WTC11 (cell line): ENCODE measurements around the gene MYCBP2. TPM values are rescaled to one million over a fixed set of nuclear protein-coding genes. Genes with fewer than 3 reads are reported as not detected.

Source experiments
- ATAC-seq: fragments of 200-7000 bp; cut with Tn5 transposase; 2 replicates; pipeline ENCODE4 v1.10.0; 2021; ENCODE audit warnings: mild to moderate bottlenecking, moderate library complexity
- CTCF ChIA-PET: fragments of 300-600 bp; sonication (Branson Sonifier 250); formaldehyde crosslinking; loops from one replicate; lab custom pipeline; 2021; ENCODE audit warnings: antibody characterized with exemption; lab: Charles Lee
- POLR2A ChIA-PET: fragments of 350-600 bp; sonication (Branson Sonifier 250); formaldehyde crosslinking; loops from one replicate; lab custom pipeline; 2021; ENCODE audit warnings: antibody characterized with exemption; lab: Charles Lee
- DNase-seq: peaks from one replicate; pipeline ENCODE4 v3.0.0; 2021; ENCODE audit warnings: low spot score
- H3K27ac Mint-ChIP-seq: 2 replicates; pipeline ENCODE4 v1.8.0; 2021; ENCODE audit warnings: mixed read lengths
- H3K27me3 Mint-ChIP-seq: 2 replicates; pipeline ENCODE4 v1.8.0; 2021; ENCODE audit warnings: low read depth, mild to moderate bottlenecking, moderate library complexity, mixed read lengths
- H3K36me3 Mint-ChIP-seq: 2 replicates; pipeline ENCODE4 v1.8.0; 2021; ENCODE audit warnings: mixed read lengths
- H3K4me1 Mint-ChIP-seq: 2 replicates; pipeline ENCODE4 v1.8.0; 2022; ENCODE audit warnings: mixed read lengths
- H3K4me3 Mint-ChIP-seq: 2 replicates; pipeline ENCODE4 v1.8.0; 2021; ENCODE audit warnings: mild to moderate bottlenecking, moderate library complexity, mixed read lengths
- H3K9me3 Mint-ChIP-seq: 2 replicates; pipeline ENCODE4 v1.8.0; 2021; ENCODE audit warnings: mixed read lengths
- ARID4B ChIP-seq: sonication (generic); formaldehyde crosslinking; IDR thresholded peaks from 2 replicates; pipeline ENCODE4 v1.8.0; 2023; ENCODE audit warnings: missing genetic modification reagents, mild to moderate bottlenecking, borderline replicate concordance
- ATF1 ChIP-seq: sonication (generic); formaldehyde crosslinking; IDR thresholded peaks from 2 replicates; pipeline ENCODE4 v1.8.1; 2023; ENCODE audit warnings: mild to moderate bottlenecking, moderate library complexity, missing genetic modification reagents
- ATF2 ChIP-seq: sonication (generic); formaldehyde crosslinking; IDR thresholded peaks from 2 replicates; pipeline ENCODE4 v1.8.1; 2022; ENCODE audit warnings: low read depth, missing genetic modification reagents, borderline replicate concordance
- ATF3 ChIP-seq: sonication (generic); formaldehyde crosslinking; conservative IDR thresholded peaks from 2 replicates; pipeline ENCODE4 v1.8.1; 2022; ENCODE audit warnings: mild to moderate bottlenecking, missing genetic modification reagents
- CDX4 ChIP-seq: fragments of 250-450 bp; sonication (Bioruptor Pico); IDR thresholded peaks from 2 replicates; pipeline ENCODE4 v1.9.0; 2021; ENCODE audit warnings: moderate library complexity, mild to moderate bottlenecking, inconsistent platforms, borderline replicate concordance
- CREM ChIP-seq: sonication (generic); formaldehyde crosslinking; IDR thresholded peaks from 2 replicates; pipeline ENCODE4 v1.8.1; 2022; ENCODE audit warnings: mild to moderate bottlenecking, missing genetic modification reagents, moderate library complexity
- ESRRA ChIP-seq: sonication (generic); formaldehyde crosslinking; IDR thresholded peaks from 2 replicates; pipeline ENCODE4 v1.8.1; 2022; ENCODE audit warnings: mild to moderate bottlenecking, missing genetic modification reagents, borderline replicate concordance
- FOXJ3 ChIP-seq: sonication (generic); formaldehyde crosslinking; IDR thresholded peaks from 2 replicates; pipeline ENCODE4 v1.9.0; 2021; ENCODE audit warnings: missing genetic modification reagents, mild to moderate bottlenecking, borderline replicate concordance
- GABPB1 ChIP-seq: sonication (generic); formaldehyde crosslinking; IDR thresholded peaks from 2 replicates; pipeline ENCODE4 v1.8.1; 2023; ENCODE audit warnings: mild to moderate bottlenecking, missing genetic modification reagents
- HMGA2 ChIP-seq: fragments of 250-450 bp; sonication (Bioruptor Pico); IDR thresholded peaks from 2 replicates; pipeline ENCODE4 v1.4.0; 2021; ENCODE audit warnings: mild to moderate bottlenecking, moderate library complexity
- MAX ChIP-seq: sonication (generic); formaldehyde crosslinking; IDR thresholded peaks from 2 replicates; pipeline ENCODE4 v1.8.0; 2022; ENCODE audit warnings: mild to moderate bottlenecking, missing genetic modification reagents
- MLX ChIP-seq: sonication (generic); formaldehyde crosslinking; IDR thresholded peaks from 2 replicates; pipeline ENCODE4 v1.8.1; 2023; ENCODE audit warnings: mild to moderate bottlenecking, missing genetic modification reagents, moderate library complexity
- MXD4 ChIP-seq: fragments of 250-450 bp; sonication (Bioruptor Pico); IDR thresholded peaks from 2 replicates; pipeline ENCODE4 v1.8.0; 2021; ENCODE audit warnings: mild to moderate bottlenecking, moderate library complexity, borderline replicate concordance
- OVOL2 ChIP-seq: fragments of 250-450 bp; sonication (Bioruptor Pico); IDR thresholded peaks from 2 replicates; pipeline ENCODE4 v1.9.0; 2021; ENCODE audit warnings: mild to moderate bottlenecking, borderline replicate concordance
- ZMAT4 ChIP-seq: fragments of 250-450 bp; sonication (Bioruptor Pico); IDR thresholded peaks from 2 replicates; pipeline ENCODE4 v1.9.0; 2021; ENCODE audit warnings: mild to moderate bottlenecking
- ZNF281 ChIP-seq: sonication (generic); formaldehyde crosslinking; IDR thresholded peaks from 2 replicates; pipeline ENCODE4 v1.8.0; 2023; ENCODE audit warnings: mild to moderate bottlenecking, missing genetic modification reagents
- ZSCAN18 ChIP-seq: fragments of 250-450 bp; sonication (Bioruptor Pico); IDR thresholded peaks from 2 replicates; pipeline ENCODE4 v2.1.2; 2022; ENCODE audit warnings: mild to moderate bottlenecking, moderate library complexity
- total RNA-seq: library from RNA; stranded (reverse); gene quantifications from 3 replicates; pipeline ENCODE4 v1.2.3, GENCODE V29; 2021

The MYCBP2 gene
- total RNA-seq, 1 experiment from 2014 or later, result 54.3 TPM

GRCh38 chr13:77213644-77214043 is 113.2 kb downstream of the MYCBP2 start:
- H3K27me3 Mint-ChIP-seq, result no peaks in the 10 kb centered on the region

GRCh38 chr13:77207943-77208342 is 119.0 kb downstream of the MYCBP2 start:
- CTCF ChIA-PET, result no interaction called here
- DNase-seq (no peak), ATAC-seq (no peak)
- H3K27ac Mint-ChIP-seq, result peak overlapping the region; percentile 73
- POLR2A ChIA-PET, result no interaction called here
- peaks cover 4% of the 10 kb centered on the region; the same call in 1 of the 2 replicates for H3K9me3 Mint-ChIP-seq
- H3K4me1 Mint-ChIP-seq, result peaks cover 16% of the 10 kb centered on the region
- H3K4me3 Mint-ChIP-seq, result no peak overlapping the region
- H3K36me3 Mint-ChIP-seq, result peaks cover 23% of the 10 kb centered on the region
- no peaks in the 10 kb centered on the region for H3K27me3 Mint-ChIP-seq
- TF ChIP-seq ATF3 (CRISPR knock-in tag) (no peak), HMGA2 (CRISPR knock-in tag) (no peak), ATF2 (CRISPR knock-in tag) (no peak), GABPB1 (no peak), ESRRA (CRISPR knock-in tag) (no peak), ZNF281 (no peak), ZMAT4 (no peak), MLX (CRISPR knock-in tag) (no peak), ZSCAN18 (no peak), ARID4B (no peak)

More at GRCh38 chr13:77213644-77214043, 113.2 kb downstream of the MYCBP2 start:
- ATAC-seq, result no peak
- H3K36me3 Mint-ChIP-seq, result peaks cover 39% of the 10 kb centered on the region
- TF ChIP-seq CDX4 (CRISPR knock-in tag) (no peak), ESRRA (CRISPR knock-in tag) (no peak), ATF1 (CRISPR knock-in tag) (no peak), ZSCAN18 (no peak), FOXJ3 (no peak), CREM (no peak), OVOL2 (CRISPR knock-in tag) (no peak), MAX (CRISPR knock-in tag) (no peak), MXD4 (no peak)
- TF ChIP-seq, all 79 proteins: peak for 0
- no peak for DNase-seq
- Mint-ChIP-seq H3K27ac (no peak overlapping the region), H3K4me1 (peaks cover 7% of the 10 kb centered on the region), H3K9me3 (no peaks in the 10 kb centered on the region), H3K4me3 (no peak overlapping the region)
- CTCF ChIA-PET, result no interaction called here
- POLR2A ChIA-PET, result no interaction called here
